ENCODE data around the gene CFAP92.

DNA sequence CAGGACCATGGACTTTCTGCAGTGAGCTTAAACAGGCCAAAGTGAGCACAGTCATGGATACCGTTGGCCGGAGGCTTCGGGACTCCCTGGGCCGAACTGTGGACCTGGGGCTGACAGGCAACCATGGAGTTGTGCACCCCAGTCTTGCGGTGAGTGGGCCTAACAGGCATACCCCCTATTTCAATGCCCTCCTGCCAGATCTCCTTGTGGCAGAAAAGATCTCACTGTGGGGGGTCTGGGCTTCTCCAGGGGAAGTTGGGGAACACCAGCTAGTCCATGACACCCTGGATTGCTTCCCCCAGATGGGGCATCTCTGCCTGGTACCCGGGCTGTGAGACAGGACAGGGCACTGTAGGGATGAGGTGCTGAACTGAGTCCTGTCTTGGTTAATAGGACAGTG, 84.9 kb downstream of the CFAP92 start:
- TF ChIP-seq TAF1 (IDR thresholded peaks at IDR 0.05; ENCODE audit: borderline replicate concordance, low read depth, low read length) (no peak), POLR2A (IDR thresholded peaks at IDR 0.05; ENCODE audit: low read depth, low read length) (no peak), POLR2AphosphoS5 (IDR thresholded peaks at IDR 0.05; ENCODE audit: low read depth, low read length) (no peak)

All from GM12892 (cell line).